Measurements from ENCODE around the gene METTL22.

METTL22 gene

DNA sequence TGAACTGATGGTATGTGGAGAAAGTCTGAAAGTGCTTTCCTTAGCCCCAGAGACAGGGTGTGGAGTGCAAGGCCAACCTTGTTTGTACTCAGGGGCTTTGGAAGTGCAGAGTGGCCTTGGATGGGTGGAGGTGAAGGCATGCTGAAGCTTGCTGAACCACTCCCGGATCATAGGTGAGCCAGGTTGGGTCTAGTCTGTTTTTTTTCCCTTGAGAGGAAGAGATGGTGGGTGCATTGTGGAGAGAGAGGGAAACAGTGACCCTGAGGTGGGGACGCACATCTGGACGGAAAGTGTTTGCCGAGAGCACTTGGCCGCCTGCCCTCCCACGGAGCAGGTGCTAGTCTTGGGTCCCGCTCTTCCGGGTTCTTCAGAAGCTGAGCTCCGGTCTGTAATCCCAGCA lies 65.4 kb downstream of the METTL22 start:
- no peaks in the 10 kb centered on the region for H3K27me3 ChIP-seq (ENCODE audit: low read depth, low read length)
- no peaks in the 10 kb centered on the region for H3K79me2 ChIP-seq (ENCODE audit: low read length)
- no peaks in the 10 kb centered on the region for H3K4me1 ChIP-seq (ENCODE audit: low read length)
- H4K20me1 ChIP-seq (ENCODE audit: insufficient read depth, low read length), result no peaks in the 10 kb centered on the region
- H3K4me3 ChIP-seq (ENCODE audit: low read length), result no peak overlapping the region
- no peak overlapping the region for H3K9ac ChIP-seq (ENCODE audit: low read length)
- TF ChIP-seq, protein P1, sequence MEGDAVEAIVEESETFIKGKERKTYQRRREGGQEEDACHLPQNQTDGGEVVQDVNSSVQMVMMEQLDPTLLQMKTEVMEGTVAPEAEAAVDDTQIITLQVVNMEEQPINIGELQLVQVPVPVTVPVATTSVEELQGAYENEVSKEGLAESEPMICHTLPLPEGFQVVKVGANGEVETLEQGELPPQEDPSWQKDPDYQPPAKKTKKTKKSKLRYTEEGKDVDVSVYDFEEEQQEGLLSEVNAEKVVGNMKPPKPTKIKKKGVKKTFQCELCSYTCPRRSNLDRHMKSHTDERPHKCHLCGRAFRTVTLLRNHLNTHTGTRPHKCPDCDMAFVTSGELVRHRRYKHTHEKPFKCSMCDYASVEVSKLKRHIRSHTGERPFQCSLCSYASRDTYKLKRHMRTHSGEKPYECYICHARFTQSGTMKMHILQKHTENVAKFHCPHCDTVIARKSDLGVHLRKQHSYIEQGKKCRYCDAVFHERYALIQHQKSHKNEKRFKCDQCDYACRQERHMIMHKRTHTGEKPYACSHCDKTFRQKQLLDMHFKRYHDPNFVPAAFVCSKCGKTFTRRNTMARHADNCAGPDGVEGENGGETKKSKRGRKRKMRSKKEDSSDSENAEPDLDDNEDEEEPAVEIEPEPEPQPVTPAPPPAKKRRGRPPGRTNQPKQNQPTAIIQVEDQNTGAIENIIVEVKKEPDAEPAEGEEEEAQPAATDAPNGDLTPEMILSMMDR (IDR thresholded peaks at IDR 0.05; ENCODE audit: low read depth, low read length), result no peak
- no peak for TF ChIP-seq EZH2phosphoT487 (IDR thresholded peaks at IDR 0.05; ENCODE audit: low read depth)
- peaks cover 7% of the 10 kb centered on the region; the same call in 1 of the 2 replicates for H3K9me3 ChIP-seq (ENCODE audit: insufficient read depth, low read length)
- H3K4me2 ChIP-seq (ENCODE audit: low read length), result no peak overlapping the region
- H3K27ac ChIP-seq (ENCODE audit: low read length), result no peak overlapping the region
- no peak overlapping the region for H2AFZ ChIP-seq (ENCODE audit: low read depth, low read length)
- H3K36me3 ChIP-seq (replicated peaks; ENCODE audit: low read depth, low read length), result no peaks in the 10 kb centered on the region

DNA sequence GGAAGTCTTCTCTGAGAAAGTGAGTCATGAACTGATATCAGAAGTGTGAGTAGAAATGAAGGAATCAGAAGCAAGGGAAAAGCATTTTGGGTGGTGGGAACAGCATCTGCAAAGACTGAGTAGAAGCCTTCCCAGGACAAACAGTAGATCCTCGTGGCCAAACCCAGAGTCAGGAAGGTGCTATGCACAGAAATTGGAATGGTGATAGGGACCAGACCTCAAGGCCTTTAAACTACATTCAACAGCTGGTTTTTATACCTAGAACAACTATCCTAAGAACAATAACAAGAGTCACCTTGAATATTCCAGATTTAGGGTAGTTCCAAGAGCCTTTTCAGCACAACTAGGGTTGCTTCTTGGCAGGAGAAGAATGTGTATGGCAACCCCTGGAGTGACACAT lies 68.2 kb downstream of the METTL22 start:
- Histone ChIP-seq H3K79me2 (ENCODE audit: low read length) (no peaks in the 10 kb centered on the region), H3K36me3 (replicated peaks; ENCODE audit: low read depth, low read length) (no peaks in the 10 kb centered on the region), H4K20me1 (ENCODE audit: insufficient read depth, low read length) (no peaks in the 10 kb centered on the region), H3K4me1 (ENCODE audit: low read length) (no peaks in the 10 kb centered on the region), H2AFZ (ENCODE audit: low read depth, low read length) (no peak overlapping the region), H3K9me3 (ENCODE audit: insufficient read depth, low read length) (peaks cover 7% of the 10 kb centered on the region; the same call in 1 of the 2 replicates), H3K4me2 (ENCODE audit: low read length) (no peak overlapping the region), H3K4me3 (ENCODE audit: low read length) (no peak overlapping the region), H3K9ac (ENCODE audit: low read length) (no peak overlapping the region), H3K27ac (ENCODE audit: low read length) (no peak overlapping the region), H3K27me3 (ENCODE audit: low read depth, low read length) (no peaks in the 10 kb centered on the region)
- no peak for TF ChIP-seq EZH2phosphoT487 (IDR thresholded peaks at IDR 0.05; ENCODE audit: low read depth)
- TF ChIP-seq, protein P1 (IDR thresholded peaks at IDR 0.05; ENCODE audit: low read depth, low read length), result no peak

DNA sequence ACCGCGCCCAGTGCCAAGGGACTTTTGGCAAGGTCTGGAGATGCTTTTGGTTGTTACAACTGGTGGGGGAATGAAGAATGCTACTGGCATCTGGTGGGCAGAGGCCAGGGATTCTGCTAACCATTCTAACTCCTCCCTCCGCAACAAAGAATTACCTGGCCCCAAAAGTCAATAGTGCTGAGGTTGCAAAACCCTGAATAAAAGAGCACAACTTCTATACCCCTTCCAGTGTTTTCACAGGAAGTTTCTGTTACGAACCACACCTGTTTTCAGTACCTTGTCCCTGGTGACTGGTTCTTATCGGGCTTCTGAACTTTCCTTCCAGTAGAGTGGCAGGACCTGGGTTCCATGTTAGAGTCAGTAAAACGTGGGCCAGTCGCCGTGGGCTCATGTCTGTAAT lies 70.2 kb downstream of the METTL22 start:
- H3K27me3 ChIP-seq (ENCODE audit: low read depth, low read length), result no peaks in the 10 kb centered on the region
- no peak overlapping the region for H3K27ac ChIP-seq (ENCODE audit: low read length)
- no peak overlapping the region for H3K9ac ChIP-seq (ENCODE audit: low read length)
- no peak overlapping the region for H2AFZ ChIP-seq (ENCODE audit: low read depth, low read length)
- TF ChIP-seq EZH2phosphoT487 (IDR thresholded peaks at IDR 0.05; ENCODE audit: low read depth), result no peak
- TF ChIP-seq, protein P1 (IDR thresholded peaks at IDR 0.05; ENCODE audit: low read depth, low read length), result no peak
- no peaks in the 10 kb centered on the region for H3K4me1 ChIP-seq (ENCODE audit: low read length)
- no peak overlapping the region for H3K4me2 ChIP-seq (ENCODE audit: low read length)
- peaks cover 7% of the 10 kb centered on the region; the same call in 1 of the 2 replicates for H3K9me3 ChIP-seq (ENCODE audit: insufficient read depth, low read length)
- H4K20me1 ChIP-seq (ENCODE audit: insufficient read depth, low read length), result no peaks in the 10 kb centered on the region
- no peak overlapping the region for H3K4me3 ChIP-seq (ENCODE audit: low read length)
- H3K79me2 ChIP-seq (ENCODE audit: low read length), result no peaks in the 10 kb centered on the region
- no peaks in the 10 kb centered on the region for H3K36me3 ChIP-seq (replicated peaks; ENCODE audit: low read depth, low read length)

DNA sequence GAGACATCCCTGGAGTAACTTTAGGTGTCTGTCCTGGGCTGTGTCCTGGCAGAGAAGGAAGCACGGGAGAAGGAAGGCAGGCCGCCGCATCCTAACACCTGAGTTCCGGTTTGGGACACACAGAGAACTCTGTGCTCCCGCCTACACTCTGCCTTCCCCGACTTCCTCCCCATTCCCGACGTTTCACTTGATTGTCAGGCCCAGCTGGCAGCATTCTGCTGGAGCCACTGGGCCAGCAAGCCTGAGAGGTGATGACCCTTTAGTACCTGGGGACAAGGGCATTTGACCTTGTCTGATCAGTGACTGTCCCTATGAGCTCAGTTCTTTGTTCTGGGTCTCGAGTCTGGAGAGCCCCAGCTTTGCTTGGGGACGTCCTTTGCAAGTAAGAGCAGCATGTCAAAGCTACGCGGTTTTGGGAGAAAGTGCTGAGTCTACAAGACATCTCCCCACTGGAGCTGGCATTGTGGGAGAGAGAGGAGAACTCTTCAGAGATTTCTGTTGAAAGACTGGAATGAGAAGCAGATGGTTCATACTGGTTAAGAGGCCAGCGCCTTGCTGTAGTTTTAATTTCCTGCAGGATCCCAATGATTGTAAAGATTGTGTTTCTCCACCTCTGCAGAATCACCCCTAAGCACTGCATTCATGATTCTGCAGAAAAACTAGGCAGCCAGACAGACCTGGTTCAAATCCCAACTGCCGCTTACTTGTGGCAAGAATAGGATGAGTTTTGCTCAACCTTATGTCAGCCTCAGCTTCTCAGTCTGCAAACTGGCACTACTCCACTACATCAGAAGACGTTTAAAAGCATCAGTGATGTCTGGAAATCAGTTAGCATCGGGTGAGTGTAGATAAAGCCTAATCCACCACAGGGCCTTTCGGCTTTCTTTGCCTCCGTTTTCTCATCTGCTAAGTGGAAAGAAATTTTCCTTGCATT lies 73.6 kb downstream of the METTL22 start:
- Histone ChIP-seq H2AFZ (ENCODE audit: low read depth, low read length) (no peak overlapping the region), H3K36me3 (replicated peaks; ENCODE audit: low read depth, low read length) (no peaks in the 10 kb centered on the region), H3K4me2 (ENCODE audit: low read length) (no peak overlapping the region), H3K79me2 (ENCODE audit: low read length) (no peaks in the 10 kb centered on the region), H3K27me3 (ENCODE audit: low read depth, low read length) (no peaks in the 10 kb centered on the region), H3K27ac (ENCODE audit: low read length) (no peak overlapping the region), H4K20me1 (ENCODE audit: insufficient read depth, low read length) (no peaks in the 10 kb centered on the region), H3K9ac (ENCODE audit: low read length) (no peak overlapping the region), H3K4me3 (ENCODE audit: low read length) (no peak overlapping the region), H3K4me1 (ENCODE audit: low read length) (no peaks in the 10 kb centered on the region), H3K9me3 (ENCODE audit: insufficient read depth, low read length) (no peaks in the 10 kb centered on the region)
- TF ChIP-seq EZH2phosphoT487 (IDR thresholded peaks at IDR 0.05; ENCODE audit: low read depth), result no peak
- TF ChIP-seq, protein P1 (IDR thresholded peaks at IDR 0.05; ENCODE audit: low read depth, low read length), result no peak
